ENCODE data around the gene FAM89A.

DNA sequence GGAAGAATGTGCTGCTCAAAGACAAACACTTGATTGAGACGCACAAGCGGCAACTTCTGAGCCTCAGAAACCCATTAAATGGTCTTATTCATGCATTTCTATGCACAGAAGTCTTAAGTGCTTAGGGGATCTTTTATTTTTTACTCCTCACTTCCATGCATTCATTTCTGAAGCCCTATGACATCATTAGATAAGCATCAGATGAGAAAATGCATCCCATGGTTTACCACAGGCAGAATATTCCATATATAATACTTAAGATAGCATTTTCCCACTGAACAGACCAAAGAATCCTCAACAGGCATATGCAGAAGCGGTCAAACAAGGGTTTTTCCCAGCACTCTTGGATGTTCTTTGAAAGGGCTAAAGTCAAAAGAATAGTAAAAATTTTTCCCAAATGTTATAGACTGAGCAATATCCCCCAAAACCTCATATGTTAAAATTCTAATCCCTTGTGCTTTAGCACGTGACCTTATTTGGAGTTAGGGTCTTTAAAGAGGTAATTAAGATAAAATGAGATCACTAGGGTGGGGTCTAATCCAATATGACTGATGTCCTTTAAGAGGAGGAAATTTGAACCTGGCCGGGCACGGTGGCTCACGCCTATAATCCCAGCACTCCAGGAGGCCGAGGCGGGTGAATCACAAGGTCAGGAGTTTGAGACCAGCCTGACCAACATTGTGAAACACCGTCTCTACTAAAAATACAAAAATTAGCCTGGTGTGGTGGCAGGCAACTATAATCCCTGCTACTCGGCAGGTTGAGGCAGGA is 22.6 kb upstream of the FAM89A start:
- TF ChIP-seq, protein P1, sequence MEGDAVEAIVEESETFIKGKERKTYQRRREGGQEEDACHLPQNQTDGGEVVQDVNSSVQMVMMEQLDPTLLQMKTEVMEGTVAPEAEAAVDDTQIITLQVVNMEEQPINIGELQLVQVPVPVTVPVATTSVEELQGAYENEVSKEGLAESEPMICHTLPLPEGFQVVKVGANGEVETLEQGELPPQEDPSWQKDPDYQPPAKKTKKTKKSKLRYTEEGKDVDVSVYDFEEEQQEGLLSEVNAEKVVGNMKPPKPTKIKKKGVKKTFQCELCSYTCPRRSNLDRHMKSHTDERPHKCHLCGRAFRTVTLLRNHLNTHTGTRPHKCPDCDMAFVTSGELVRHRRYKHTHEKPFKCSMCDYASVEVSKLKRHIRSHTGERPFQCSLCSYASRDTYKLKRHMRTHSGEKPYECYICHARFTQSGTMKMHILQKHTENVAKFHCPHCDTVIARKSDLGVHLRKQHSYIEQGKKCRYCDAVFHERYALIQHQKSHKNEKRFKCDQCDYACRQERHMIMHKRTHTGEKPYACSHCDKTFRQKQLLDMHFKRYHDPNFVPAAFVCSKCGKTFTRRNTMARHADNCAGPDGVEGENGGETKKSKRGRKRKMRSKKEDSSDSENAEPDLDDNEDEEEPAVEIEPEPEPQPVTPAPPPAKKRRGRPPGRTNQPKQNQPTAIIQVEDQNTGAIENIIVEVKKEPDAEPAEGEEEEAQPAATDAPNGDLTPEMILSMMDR (IDR thresholded peaks at IDR 0.05): no peak
- no peak for TF ChIP-seq POLR2A (IDR thresholded peaks at IDR 0.05)

Data from lower leg skin (tissue), 3 donors.